Measurements from ENCODE around the gene CAPN3.
A peak's percentile ranks its signal among the peaks of the same experiment; 100 is the strongest.
"Not testable (repeated sequence)": the region's sequence is repeated elsewhere in the genome, so short reads cannot be mapped to it uniquely, and the experiment has no call there.

Gene CAPN3

GRCh38 chr15:42359249-42359648 lies at the start of gene CAPN3:
CAPN3 (plus strand) TSS chr15:42359501; CDS start chr15:42359806, 305 bp downstream.
- no peak for DNase-seq (ENCODE audit: low spot score)

DNA sequence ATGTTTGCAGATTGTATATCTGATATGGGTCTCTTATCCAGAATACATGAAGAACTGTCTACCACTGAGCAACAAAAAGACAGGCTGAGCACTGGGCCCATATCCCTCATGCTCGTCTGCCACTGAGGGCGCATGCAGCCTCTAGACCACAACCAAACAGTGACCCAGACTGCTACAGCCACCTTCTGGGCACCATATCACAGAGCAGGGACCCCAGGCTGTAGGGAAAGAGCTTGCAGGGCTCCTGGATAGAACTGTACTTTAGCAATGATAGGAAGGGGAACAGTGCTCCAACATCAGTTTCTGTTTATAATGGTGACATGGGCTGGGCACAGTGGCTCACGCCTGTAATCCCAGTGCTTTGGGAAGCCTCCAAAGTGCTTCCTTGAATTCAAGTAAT lies 45.8 kb upstream of the CAPN3 start:
- DNase-seq (ENCODE audit: low spot score), result peak; percentile 15

DNA sequence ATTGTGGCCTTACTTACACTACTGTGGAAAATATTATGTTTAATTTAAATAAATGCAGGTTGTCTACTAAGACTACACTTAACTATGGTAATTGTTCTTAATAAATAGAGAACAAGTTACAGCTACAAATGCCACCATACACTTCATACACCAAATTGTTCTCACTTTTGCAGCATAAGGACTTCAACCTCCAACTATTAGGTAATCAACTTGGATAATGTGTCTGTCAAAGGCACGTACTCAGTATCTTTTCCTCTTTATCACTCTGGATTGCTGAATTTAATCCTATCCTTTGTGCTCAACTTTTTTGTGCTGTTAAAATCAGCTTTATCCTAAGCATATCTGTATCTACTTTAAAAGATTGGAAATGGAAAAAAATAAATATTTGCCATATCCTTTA lies 44.5 kb upstream of the CAPN3 start:
- DNase-seq (ENCODE audit: low spot score), result peak; percentile 8

GRCh38 chr15:42315521-42315920 lies 43.8 kb upstream of the CAPN3 start:
- no peak for DNase-seq (ENCODE audit: low spot score)

- DNase-seq (ENCODE audit: low spot score), result not testable (repeated sequence)
Observed at GRCh38 chr15:42316282-42316805, 43.0 kb upstream of the CAPN3 start.

DNA sequence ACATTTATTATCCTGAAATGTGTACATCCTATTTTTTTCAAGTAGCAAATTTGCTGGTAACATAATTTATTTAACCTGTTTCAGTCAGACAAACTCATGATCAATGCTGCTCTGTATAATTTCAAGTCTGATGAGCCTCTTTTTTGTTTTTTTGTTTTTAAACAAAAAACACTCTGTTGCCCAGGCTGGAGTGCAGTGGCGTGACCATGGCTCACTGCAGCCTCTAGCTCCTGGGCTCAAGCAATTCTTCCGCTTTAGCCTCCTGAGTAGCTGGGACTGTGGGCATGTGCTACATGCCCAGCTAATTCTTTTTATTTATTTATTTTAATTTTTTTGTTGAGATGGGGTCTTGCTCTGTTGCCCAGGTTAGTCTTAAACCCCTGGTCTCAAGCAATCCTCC lies 40.1 kb upstream of the CAPN3 start:
- DNase-seq (ENCODE audit: low spot score), result no peak

DNA sequence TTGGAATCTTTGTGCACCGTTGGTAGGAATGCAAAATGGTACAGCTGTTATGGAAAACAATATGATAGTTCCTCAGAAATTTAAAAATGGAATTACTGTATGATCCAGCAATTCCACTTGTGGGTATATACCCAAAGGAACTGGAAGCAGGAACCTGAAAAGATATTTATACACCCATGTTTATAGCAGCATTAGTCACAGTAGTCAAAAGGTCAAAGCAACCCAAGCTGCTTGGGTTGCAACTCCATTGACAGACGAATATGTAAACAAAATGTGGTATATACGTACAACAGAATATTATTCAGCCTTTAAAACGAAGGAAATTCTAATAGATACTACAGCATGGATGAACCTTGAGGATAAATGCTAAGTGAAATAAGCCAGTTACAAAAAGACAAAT lies 35.0 kb upstream of the CAPN3 start:
- no peak for DNase-seq (ENCODE audit: low spot score)

- no peak for DNase-seq (ENCODE audit: low spot score)
Observed at GRCh38 chr15:42329161-42329560, 30.1 kb upstream of the CAPN3 start.

- no peak for DNase-seq (ENCODE audit: low spot score)
Observed at GRCh38 chr15:42329992-42330391, 29.3 kb upstream of the CAPN3 start.

DNA sequence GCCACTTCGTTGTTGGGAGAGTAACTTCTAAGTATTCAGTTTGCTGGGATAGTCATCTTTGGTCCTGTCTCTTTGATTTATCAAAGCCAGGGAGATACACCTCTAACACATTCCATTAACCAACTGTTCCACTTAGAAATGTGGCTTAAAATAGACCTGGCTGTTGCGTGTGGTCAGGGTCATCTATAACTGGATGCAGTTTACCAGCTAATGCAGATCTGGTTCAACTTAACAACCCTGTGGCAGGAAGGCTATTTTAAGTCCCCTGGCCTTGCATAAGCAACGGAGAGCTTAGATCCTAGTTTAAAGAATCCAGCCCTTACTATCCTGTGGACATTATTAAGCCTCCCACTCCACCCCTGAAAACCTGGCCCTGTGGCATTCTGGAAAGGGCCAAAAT lies 28.1 kb upstream of the CAPN3 start:
- no peak for DNase-seq (ENCODE audit: low spot score)

DNA sequence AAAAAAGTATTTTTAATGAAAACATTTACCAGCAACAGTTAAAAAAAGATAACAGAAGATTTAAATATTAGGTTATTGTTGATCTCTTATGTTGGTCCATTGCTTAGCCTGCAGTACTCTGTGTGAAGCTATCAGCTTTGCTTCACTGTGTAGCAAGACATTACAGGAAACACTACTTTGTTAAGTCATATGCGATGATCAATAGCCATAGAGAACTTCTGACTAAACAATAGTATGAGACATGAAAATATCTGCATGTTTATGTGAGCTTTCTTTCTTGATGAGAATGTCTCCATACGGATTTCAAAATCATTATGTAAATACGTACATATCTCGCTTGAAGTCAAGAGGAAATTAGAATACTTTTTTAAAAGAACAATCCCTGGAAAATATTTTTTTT lies 27.0 kb upstream of the CAPN3 start:
- DNase-seq (ENCODE audit: low spot score), result no peak

DNA sequence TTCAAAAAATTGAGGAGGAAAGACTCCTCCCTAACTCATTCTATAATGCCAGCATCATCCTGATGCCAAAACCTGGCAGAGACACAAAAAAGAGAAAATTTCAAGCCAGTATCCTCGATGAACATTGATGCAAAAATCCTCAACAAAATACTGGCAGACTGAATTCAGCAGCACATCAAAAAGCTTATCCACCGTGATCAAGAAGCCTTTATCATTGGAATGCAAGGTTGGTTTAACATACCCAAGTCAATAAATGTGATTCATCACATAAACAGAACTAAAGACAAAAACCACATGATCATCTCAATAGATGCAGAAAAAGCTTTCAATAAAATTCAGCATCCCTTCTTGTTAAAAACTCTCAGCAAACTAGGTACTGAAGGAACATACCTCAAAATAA lies 24.2 kb upstream of the CAPN3 start:
- no peak for DNase-seq (ENCODE audit: low spot score)

DNA sequence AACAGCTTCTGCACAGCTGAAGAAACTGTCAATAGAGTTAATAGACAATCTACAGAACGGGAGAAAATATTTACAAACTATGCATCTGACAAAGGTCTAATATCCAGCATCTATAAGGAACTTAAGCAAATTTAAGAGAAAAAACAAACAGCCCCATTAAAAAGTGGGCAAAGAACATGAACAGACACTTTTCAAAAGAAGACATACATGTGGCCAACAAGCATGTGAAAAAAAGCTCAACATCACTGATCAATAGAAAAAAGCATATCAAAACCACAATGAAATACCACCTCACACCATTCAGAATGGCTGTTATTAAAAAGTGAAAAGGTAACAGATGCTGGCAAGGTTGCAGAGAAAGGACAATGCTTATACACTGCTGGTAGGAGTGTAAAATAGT lies 22.7 kb upstream of the CAPN3 start:
- DNase-seq (ENCODE audit: low spot score), result not testable (repeated sequence)

- not testable (repeated sequence) for DNase-seq (ENCODE audit: low spot score)
Observed at GRCh38 chr15:42337104-42337503, 22.2 kb upstream of the CAPN3 start.

- DNase-seq (ENCODE audit: low spot score), result no peak
Observed at GRCh38 chr15:42338500-42338899, 20.8 kb upstream of the CAPN3 start.

DNA sequence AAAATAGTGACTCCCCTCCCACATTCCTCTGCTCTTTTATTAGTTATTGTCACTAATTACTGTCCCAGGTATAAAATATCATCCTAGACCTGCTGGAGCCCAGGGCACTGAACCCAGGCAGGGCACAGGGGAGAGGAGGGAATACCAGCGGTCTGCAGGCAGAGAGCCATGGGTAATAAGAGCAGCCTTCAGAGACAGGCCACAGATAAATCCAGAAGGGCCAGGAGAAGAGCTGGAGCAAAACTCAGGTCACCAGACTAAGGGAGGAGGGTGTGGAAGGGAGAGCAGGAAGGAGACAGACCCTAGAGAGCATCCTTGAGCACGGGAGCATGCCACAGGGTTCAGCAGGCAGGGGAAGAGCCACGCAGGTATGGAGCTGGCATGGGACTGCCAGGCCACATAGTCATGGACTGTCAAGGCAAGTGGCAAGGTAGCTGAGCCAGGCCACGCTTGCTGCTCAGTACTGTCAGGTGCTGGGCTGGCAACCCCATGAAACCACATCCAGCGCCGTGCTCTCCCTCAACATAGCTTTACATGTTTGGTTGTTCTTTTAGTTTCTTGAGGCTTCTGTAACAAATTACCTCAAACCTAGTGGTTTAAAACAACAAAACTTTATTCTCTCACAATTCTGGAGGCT lies 15.6 kb upstream of the CAPN3 start:
- DNase-seq (ENCODE audit: low spot score), result no peak

- DNase-seq (ENCODE audit: low spot score), result no peak
Observed at GRCh38 chr15:42344763-42345162, 14.5 kb upstream of the CAPN3 start.

- DNase-seq (ENCODE audit: low spot score), result no peak
Observed at GRCh38 chr15:42345504-42345903, 13.8 kb upstream of the CAPN3 start.

DNA sequence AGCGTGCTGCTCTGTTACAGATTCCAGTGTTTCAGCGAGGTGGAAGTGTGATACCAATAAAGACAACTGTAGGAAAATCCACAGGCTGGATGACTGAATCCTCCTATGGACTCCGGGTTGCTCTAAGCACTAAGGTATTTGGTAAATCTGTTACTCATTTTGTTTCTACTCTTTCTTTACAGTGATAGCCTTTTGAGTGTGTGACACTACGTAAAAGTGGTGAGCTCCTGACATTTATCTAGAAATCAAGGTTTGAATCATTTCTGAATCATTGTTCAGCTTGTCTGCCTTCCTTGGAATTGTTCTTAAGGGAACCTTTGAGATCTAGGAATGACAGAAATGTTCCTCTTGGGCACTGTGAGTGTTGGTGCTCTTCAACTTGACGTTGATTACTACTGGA lies 11.2 kb upstream of the CAPN3 start:
- no peak for DNase-seq (ENCODE audit: low spot score)

DNA sequence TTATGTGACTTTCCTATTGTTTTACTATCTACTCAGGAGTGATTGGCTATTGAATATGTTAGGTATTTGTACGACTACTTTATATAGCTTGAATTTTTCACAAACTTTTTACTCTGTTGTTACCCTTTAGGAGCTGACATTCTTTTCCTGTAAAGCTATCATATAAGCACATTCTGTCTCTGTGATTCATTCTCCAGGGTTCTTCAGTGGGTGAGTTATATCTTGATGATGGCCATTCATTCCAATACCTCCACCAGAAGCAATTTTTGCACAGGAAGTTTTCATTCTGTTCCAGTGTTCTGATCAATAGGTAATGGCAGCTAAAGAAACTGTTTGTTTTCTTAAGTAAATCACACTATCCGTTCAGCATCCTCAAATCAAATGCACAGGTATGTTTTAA lies 10.1 kb upstream of the CAPN3 start:
- no peak for DNase-seq (ENCODE audit: low spot score)

GRCh38 chr15:42352401-42352800 lies 6.9 kb upstream of the CAPN3 start:
- no peak for DNase-seq (ENCODE audit: low spot score)

GRCh38 chr15:42353061-42353460 lies 6.2 kb upstream of the CAPN3 start:
- no peak for DNase-seq (ENCODE audit: low spot score)

DNA sequence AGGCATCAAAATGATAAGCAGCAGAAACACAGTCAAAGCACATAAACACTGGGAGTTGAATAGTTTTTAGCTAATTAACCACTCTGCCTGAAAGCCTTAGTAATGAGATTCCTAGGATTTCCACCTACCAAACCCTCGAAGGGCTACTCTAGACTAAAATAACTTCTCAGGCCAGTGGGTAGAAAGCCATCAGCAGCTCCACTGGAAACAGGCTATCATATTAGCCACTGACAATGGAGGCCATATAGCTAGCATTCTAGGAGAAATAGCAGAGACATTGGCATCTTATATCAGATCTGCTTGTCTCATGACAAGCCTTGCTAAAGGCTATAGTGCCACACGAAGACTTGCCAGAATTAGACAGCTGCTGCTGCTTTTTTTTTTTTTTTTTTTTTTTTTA lies 4.5 kb upstream of the CAPN3 start:
- DNase-seq (ENCODE audit: low spot score), result no peak

DNA sequence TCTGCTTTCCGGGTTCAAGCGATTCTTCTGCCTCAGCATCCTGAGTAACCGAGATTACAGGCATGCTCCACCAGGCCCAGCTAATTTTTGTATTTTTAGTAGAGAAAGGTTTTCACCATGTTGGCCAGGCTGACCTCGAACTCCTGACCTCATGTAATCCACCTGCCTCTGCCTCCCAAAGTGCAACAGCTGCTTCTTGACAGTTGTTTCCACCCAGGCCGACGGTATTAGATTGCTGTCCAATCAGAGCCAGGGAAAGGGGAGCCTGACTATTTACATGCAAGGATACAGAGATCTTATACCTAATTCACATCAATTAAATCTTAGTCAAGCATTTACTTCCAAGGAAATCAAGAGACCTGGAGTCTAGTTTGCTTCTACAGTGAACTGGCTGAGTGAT lies 4.0 kb upstream of the CAPN3 start:
- no peak for DNase-seq (ENCODE audit: low spot score)

Measured in HuH-7 (cell line).